Right hindlimb (tissue), 1 donor: ENCODE results near the gene ILF3.
A peak's percentile ranks its signal among the peaks of the same experiment; 100 is the strongest.
"Not testable (repeated sequence)": the region's sequence is repeated elsewhere in the genome, so short reads cannot be mapped to it uniquely, and the experiment has no call there.

Source experiments
- DNase-seq: peaks from one replicate; pipeline ENCODE4 v3.0.0-alpha.2; 2018

ILF3 gene

DNA sequence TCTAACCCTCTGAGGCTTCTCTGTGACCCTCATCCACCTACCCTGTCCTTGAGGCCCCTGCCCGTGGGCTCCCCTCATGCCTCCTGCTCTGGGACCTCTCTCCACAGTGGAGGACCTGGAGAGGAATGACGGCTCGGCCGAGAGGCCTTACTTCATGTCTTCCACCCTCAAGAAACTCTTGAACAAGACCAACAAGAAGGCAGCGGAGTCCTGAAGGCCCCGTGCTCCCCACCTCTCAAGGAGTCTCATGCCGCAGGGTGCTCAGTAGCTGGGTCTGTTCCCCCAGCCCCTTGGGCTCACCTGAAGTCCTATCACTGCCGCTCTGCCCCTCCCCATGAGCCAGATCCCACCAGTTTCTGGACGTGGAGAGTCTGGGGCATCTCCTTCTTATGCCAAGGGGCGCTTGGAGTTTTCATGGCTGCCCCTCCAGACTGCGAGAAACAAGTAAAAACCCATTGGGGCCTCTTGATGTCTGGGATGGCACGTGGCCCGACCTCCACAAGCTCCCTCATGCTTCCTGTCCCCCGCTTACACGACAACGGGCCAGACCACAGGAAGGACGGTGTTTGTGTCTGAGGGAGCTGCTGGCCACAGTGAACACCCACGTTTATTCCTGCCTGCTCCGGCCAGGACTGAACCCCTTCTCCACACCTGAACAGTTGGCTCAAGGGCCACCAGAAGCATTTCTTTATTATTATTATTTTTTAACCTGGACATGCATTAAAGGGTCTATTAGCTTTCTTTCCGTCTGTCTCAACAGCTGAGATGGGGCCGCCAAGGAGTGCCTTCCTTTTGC lies 10.8 kb upstream of the ILF3 start:
- DNase-seq = peak; percentile 56

DNA sequence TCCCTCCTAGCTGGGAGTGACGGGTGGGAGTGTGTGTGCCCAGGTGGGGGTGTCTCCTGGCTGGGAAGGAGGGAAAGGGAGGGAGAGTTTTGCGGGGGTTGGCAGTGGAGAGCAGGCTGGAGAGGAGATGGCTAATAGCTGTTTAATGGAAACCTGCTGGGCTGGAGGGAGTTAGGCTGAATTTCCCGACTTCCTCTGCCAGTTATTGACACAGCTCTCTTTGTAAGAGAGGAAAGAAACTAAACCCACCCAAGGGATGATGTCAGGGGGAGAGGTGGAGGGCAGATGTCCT lies 10.2 kb upstream of the ILF3 start:
- peak; percentile 89 for DNase-seq

DNA sequence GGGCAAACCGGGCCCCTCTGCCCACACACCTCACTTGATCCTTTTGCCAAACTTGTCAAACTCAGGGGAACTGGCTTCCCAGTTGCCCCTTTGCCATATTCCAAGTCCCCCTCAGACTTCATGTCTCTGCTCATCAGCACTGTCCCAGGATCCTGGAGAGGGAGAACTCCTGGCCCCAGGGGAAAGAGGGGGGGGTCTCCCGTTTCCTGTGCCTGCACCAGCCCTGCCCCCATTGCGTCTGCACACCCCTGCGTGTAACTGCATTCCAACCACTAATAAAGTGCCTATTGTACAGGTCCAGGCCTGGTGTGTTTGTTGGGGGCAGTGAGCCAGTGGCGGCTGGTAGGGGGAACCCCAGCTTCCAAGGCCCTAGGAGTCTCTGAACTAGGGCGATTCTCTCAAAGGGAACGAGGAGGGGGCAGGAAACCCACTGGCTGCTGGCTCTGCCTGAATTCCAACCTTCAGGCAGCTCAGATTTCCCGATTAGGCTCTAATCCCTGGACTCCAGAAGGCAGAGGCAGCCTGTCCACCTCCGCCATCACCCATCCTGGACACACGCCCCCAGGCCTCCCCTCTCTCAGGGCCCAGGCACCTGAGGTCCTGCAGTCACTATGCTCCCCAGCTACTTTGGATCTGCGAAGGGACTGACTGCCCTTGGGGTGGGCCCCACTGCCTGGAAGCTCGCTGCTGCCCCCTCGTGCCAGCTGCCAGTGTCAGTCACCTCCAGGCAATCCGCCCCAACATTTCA lies 9.7 kb upstream of the ILF3 start:
- peak; percentile 92 for DNase-seq

DNA sequence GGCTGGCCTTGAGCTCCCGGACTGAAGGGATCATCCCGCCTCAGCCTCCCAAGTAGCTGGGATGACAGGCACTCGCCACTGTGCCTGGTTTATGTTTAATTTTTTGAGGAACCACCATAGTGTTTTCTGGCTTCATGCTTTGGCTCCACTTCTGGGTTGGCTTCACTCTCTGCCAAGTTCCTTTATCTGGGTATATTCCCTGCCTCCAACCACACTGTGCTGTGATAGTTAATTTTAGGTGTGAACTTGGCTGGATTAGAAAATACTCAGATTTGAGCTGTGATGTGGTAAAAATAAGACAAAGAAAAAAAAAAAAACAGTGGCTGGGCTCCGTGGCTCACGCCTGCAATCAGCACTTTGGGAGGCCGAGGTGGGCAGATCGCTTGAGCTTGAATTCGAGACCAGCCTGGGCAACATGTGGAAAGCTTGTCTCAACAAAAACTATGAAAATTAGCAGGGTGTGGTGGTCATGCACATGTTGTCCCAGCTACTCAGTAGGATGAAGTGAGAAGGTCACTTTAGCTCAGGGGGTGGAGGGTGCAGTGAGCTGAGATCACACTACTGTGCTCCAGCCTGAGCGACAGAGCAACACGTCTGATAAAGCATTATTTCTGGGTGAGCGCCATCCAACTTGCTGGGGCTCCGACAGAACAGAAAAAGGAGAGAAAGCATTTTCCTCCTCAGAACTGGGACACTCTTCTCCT lies 7.5 kb upstream of the ILF3 start:
- DNase-seq = no peak

DNA sequence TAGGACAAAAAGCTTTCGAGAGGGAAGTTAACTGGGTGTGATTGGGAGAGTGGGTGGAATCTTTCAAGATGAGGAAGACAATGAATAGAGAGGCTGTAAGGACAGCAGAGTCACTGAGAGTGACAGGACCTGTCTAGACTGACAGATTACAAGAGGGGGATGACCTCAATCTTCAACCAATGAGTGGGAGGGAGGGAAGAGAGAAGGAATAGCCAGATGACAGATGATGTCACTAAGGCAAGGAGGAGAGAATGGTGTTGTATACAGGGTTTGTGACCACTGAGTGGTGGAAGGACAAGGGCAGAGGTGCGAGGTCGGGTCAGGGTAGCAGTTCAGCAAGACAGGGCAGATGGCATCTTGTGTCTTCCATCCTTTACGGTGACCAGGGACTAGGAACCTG lies 5.8 kb upstream of the ILF3 start:
- DNase-seq = no peak

DNA sequence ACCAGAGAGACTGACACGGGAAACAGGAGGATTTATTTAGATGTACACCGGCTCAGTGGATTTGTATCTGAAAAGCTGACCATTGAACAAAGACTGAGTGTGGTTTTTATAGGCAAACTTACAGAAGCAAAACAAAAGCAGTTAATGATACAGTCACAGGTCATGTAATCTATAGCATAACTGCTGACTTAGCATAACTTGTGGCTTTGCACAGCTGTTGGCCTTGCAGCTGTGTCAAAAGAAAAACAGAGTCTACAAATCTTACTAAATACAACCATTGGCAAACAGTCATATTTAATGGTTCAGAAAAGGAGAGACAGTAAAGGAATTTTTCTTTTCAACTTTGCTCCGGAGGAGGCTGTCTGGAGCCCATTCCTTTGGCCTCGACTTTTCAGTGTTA lies 2.3 kb upstream of the ILF3 start:
- no peak for DNase-seq

DNA sequence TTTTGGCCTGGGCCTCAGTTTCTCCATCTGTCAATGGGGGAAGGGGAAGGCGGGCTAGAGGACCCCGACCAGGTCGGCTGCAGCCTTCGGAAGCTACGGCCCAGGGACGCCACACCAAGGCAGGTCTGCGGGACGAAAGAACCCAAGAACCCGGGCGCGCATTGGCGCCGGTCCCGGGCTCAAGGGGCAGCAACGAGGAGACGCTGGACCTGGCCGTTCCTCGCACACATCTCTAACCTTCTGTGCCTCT lies 739 bp upstream of the ILF3 start:
- no peak for DNase-seq

DNA sequence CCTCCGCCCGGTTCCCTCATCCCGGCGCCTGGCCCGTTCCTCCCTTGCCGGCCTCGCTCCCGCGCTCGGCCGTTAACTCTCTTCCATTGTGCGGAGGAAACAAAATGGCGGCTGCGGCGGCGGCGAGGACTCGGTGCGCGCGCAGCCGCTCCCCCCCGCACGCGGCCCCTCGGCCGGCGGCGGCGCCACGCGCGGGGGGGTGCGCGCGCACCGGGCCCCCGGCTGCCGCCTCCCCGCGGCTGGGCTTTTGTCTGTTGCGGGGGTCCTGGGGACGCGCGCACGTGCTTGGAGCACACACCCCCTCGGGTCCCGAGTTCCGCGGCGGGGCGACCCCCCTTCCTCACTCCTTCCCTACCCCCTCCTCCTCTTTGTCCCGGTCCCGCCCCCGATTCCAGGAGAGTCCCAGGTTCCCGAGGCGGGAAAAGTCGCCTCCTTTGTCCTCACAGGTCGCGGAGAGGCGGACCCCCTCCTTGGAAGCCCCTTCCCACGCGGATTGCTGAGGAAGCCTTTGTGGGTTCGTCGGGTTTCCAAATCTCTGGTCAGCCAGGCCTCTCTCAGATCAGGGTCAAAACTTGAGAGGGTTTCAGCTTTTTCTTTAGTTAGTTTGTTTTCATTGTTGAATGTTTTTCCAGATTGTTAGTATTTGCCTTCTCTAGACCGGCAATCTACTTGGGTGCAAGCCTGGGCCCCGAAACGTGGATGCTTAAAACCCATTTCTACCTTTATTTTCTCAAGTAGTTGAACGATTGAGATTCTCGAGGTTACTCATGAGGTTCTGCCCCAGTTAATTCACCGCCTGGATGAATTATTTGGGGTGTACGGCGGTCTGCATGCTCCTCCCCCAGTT lies 687 bp downstream of the ILF3 start:
- DNase-seq = peak; percentile 66

DNA sequence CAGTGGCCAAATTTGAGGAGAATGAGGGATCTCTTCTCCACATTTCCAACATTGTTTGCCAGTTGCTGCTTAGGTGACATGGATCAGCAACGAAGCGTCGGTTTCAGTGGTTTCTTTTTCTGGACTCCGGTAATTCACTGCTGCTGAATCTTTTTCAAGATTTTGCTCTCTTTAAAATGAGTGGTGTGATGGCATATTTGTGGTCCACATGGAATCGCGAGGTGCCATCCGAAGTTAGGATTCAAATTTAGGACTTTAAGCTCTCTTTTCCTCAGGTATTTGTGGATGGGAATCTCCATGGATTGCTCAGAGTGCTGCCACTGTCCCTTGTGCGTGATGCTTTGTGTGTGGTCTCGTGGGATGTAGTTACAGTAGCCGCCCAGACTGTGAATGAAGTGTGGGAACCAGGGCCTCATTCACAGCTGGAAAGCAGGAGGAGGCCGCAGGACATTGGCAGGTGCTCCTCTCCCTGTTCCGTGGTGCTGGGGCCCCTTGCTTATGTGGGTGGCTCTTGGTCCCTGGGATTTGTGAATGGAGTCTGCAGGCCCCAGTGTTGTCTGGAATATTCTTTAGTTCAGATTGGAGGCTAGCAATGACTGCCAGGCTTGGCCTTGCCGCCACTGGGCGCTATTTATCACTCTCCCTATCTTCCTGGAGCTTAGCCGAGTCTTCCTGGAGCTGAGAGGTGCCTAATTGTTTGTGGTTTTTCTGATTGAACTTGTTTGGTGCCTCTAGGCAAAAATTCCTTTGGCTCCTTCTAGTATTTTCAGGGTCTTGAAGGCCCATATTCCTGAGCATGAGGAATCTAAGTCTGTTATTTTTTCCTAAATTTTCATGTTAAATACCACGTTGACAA lies 1.5 kb downstream of the ILF3 start:
- DNase-seq = no peak

DNA sequence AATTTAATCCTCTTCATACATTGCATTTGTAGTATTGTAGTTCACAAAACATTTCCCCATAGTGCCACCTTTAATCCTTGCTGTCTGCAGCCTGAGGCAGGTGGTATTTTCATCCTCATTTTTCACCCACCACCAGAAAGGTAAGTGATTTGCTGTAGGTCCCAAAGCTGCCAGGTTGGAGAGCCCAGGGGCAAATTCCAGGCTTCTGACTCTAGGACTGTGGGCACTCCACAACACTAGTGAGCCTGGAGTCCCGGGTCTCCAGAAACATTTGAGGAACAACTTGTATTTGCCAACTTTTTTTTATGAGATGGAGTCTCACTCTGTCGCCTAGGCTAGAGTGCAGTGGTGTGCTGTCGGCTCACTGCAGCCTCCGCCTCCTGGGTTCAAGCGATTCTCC lies 6.2 kb downstream of the ILF3 start:
- DNase-seq = no peak

DNA sequence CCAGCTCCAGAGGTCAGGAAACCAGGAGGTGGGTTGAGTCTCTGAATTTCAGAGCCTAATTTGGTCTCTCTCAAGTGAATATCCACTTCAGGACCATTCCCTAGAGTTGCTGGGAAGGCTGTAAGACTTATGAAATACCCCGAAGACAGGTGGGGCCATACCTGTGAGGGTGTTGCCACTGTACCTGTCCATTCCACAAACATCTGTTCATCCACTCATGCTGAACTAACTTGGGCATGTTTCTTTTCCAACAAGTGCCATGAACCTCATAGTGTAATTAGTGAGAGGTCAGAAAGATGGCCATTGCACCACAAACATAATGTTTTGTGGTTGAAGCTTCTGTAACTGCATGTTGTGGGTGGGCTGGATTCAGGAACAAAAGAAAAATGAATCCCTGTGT lies 7.8 kb downstream of the ILF3 start:
- DNase-seq = no peak

DNA sequence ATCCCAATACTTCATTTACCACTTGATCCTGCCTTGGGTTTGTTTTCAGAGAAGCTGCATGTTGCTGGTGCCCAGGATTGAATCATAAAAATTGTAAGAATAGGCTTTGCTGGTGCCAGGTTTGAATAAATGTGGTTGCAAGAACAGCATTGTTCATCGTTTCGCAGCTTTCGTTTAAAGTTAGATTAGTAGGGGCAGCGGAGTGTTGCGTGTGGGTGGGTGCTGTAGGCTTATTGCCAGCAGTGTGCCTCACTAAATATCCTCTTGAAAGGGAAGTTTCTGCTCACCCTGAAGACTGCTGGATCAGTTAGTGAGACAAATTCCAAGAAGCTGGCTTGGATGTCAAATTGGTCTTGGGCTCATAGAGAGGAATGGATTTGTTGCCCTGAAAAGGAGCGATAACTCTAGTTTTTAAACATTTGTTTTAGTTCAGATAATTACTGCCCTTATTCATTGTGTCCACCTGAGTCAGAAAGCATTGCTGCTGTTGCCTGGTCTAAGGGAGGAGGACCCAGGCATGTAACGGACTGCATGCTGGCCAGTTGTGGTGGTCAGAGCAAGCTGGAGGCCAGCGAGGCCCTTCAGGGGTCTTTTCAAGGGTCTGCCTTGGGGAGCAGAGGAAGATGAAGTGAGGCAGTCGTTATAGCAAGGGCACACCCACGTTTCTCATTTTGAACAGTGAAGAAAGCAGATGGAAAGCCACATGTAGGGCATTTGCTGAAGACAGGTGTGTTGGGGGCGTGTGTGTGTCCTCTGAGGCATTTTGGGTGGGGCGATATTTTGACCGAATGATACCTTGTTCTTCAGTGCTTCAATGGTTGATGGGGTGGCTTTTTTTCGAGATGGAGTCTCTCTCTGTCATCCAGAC lies 8.5 kb downstream of the ILF3 start:
- no peak for DNase-seq

DNA sequence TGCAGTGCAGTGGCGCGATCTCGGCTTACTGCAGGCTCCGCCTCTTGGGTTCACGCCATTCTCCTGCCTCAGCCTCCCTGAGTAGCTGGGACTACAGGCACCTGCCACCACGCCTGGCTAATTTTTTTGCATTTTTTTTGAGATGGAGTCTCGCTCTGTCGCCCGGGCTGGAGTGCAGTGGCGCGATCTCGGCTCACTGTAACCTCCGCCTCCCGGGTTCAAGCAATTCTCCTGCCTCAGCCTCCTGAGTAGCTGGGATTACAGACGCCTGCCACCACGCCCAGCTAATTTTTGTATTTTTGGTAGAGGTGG lies 9.1 kb downstream of the ILF3 start:
- not testable (repeated sequence) for DNase-seq

DNA sequence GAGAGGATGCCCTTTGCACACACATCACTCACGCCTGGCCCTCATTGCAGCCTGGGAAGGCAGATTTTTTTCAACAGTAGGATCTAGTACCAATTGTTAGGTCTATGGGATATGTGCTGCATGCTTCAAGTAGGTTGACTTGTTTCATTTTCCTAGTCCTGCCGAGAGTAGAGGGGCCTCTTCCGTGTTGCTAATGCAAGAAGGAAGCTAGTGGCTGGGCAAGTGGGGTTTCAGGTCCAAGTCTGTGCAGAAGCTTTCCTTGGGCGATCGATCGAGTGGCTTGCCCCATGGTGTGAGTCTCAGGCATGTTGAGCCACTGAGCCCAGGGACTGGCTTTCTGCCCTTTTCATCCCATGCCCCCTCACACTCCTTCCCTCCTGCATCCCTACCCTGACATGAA lies 13.7 kb downstream of the ILF3 start:
- no peak for DNase-seq

DNA sequence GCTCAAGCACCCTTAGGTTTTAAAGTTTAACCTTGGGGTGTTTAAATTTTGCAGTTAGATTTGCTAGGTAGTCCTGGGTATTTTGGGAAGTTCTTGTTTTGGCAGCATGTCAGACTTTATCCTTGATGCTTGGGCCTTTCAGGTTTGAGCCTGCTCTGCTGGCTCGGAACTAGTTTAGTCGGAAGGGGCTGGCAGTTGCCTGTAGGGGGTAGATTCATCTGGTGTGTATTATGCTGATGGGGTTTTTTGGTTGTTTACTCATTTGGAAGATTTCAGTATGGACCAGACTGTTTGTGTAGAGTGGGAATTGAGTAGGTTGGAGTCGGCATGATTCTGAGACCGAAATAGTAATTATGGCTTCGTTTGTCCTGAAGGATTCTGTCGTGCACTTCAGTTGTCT lies 15.1 kb downstream of the ILF3 start:
- DNase-seq = no peak

DNA sequence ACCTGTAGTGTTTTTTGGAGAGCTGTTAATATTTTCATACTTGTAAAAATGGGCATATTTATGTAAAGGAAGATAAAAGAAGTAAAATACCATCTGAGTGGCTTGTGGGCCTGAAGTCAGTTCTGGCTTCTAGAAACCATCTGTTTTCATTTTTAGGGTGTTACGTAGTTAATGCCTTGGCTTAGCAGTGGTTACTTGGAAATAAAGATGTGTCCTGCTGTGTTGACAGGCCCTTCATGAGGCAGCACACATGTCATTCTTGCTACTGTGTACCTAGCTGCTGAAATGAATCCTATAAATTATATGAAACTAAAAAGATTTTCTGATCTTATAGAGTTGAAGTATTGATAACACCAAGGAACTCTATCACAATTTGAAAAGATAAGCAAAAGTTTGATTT lies 16.0 kb downstream of the ILF3 start:
- no peak for DNase-seq

DNA sequence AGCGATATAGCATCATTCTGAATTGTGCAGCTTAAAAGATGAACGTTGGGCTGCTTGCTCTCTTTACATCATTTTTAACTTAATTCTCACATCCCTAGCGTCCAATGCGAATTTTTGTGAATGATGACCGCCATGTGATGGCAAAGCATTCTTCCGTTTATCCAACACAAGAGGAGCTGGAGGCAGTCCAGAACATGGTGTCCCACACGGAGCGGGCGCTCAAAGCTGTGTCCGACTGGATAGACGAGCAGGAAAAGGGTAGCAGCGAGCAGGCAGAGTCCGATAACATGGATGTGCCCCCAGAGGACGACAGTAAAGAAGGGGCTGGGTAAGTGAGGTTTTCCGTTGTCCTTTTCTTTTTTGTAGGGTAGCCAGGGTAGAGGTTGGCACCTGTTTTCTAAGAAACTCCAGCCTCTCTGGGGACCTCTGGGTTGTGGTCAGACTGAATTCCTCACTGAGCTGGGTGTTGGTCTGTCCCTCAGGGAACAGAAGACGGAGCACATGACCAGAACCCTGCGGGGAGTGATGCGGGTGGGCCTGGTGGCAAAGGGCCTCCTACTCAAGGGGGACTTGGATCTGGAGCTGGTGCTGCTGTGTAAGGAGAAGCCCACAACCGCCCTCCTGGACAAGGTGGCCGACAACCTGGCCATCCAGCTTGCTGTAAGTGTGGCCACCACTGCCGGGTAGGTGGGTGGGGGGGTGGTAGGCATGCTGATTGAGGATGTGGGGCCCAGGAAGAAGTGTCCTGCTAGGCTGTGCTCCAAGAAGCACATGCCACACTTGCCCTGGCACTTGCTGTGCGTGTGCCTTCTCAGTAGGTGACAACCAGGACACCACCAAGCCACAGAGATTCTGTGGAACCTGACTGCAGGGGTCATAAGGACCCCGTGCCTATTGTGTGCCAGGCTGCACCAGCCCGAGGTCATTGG lies 17.0 kb downstream of the ILF3 start:
- DNase-seq = no peak

DNA sequence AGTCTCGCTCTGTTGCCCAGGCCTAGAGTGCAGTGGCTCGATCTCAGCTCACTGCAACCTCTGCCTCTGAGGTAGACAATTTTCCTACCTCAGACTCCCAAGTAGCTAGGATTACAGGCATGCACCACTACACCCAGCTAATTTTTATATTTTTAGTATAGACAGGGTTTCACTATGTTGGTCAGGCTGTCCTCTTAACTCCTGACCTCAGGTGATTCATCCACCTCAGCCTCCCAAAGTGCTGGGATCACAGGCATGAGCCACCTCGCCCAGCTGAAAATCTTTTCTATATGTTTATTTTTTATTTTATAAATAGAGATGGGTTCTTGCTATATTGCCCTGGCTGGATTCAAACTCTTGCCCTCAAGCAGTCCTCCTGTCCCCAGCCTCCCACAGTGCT lies 17.8 kb downstream of the ILF3 start:
- not testable (repeated sequence) for DNase-seq

DNA sequence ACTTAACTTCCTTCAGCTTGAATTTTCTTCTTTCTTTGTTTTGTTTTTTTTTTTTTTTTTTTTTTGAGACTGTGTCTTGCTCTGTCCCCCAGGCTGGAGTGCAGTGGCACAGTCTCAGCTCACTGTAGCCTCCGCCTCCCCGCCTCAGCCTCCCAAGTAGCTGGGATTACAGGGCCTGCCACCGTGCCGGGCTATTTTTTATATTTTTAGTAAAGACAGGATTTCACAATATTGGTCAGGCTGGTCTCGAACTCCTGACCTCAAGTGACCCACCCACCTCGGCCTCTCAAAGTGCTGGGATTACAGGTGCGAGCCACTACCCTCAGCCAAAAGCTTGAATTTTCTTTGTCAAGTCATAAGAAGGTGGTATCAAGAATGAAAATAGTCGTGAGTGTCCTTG lies 21.1 kb downstream of the ILF3 start:
- DNase-seq = not testable (repeated sequence)

DNA sequence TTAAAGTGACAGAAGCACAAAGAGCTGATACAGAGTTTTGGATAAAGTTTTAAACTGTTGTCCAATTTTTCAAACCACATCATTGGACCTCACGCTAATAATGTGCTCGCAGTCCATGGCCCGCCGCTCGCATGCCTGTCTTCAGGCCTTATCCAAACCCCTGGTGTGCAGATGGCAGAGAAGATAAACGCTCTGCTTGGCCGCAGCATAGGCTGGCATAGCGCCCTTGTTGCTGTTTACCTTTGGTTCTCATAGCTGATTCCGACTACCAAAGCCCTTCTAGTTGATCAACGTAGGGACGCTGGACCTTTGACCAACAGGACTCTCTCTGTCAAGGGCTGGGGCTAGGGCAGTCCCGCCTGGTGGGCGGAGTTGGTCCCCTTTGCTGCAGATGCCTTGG lies 23.6 kb downstream of the ILF3 start:
- no peak for DNase-seq

DNA sequence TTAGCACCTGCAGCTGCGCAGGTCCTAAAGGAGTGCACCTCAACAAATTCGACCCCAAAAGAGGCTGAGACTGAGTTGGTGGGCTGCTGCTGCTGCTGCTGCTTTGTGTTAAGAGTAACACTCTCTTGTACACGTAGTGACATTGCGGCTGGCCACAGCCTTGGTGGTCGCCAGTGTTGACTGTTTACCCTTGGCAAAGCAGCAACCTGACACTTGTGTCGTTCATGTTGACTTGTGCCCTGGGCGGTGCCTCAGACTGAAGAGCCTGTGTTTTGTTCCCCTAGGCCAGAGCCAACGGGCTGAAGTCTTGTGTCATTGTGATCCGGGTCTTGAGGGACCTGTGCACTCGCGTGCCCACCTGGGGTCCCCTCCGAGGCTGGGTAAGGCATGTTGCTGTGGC lies 24.7 kb downstream of the ILF3 start:
- no peak for DNase-seq
